Measurements from ENCODE around the gene GDPD1. TPM values are rescaled to one million over a fixed set of nuclear protein-coding genes. Genes with fewer than 3 reads are reported as not detected.
A peak's percentile ranks its signal among the peaks of the same experiment; 100 is the strongest.
"Not testable (repeated sequence)": the region's sequence is repeated elsewhere in the genome, so short reads cannot be mapped to it uniquely, and the experiment has no call there.

GDPD1 gene
- total RNA-seq, 2 donors from 2014 or later = 2.3 TPM; not detected in 1

GRCh38 chr17:59311051-59311468 is 90.7 kb downstream of the GDPD1 start:
- Histone ChIP-seq H3K36me3 (replicated peaks in 1 of 2; ENCODE audit: insufficient read depth in 1 of 2, low read depth in 2 of 2) (no peaks in the 10 kb centered on the region), H3K4me3 (no peak overlapping the region), H3K4me1 (no peaks in the 10 kb centered on the region), H3K27ac (no peak overlapping the region), H3K27me3 (no peaks in the 10 kb centered on the region), H3K9me3 (no peaks in the 10 kb centered on the region)
- ATAC-seq (peak; percentile 91), DNase-seq (peak; percentile 44 to 70 (median 62))
- intact Hi-C loops (cut with DNase I) = no loop called here
- no peak for TF ChIP-seq POLR2A (IDR thresholded peaks at IDR 0.05)
- TF ChIP-seq CTCF (IDR thresholded peaks at IDR 0.05) = peak; percentile 69 to 96 (median 92)
- 0 to 2% methylated on average over 5 of the region's 5 CpGs for WGBS, 2 donors

GRCh38 chr17:59311521-59311920 is 91.2 kb downstream of the GDPD1 start:
- ATAC-seq; H3K36me3 ChIP-seq (replicated peaks in 1 of 2; ENCODE audit: insufficient read depth in 1 of 2, low read depth in 2 of 2); DNase-seq; intact Hi-C loops (cut with DNase I); H3K27ac ChIP-seq; H3K4me1 ChIP-seq; H3K4me3 ChIP-seq; H3K27me3 ChIP-seq; H3K9me3 ChIP-seq: not testable (repeated sequence)
- 70 to 75% methylated on average over 7 of the region's 7 CpGs for WGBS, 2 donors

GRCh38 chr17:59315866-59316265 is 95.6 kb downstream of the GDPD1 start:
- DNase-seq = no peak
- WGBS, 2 donors = 62 to 68% methylated on average over 4 of the region's 4 CpGs
- H3K27ac ChIP-seq = no peak overlapping the region
- H3K27me3 ChIP-seq = no peaks in the 10 kb centered on the region
- H3K36me3 ChIP-seq (replicated peaks in 1 of 2; ENCODE audit: insufficient read depth in 1 of 2, low read depth in 2 of 2) = no peaks in the 10 kb centered on the region
- no peaks in the 10 kb centered on the region for H3K4me1 ChIP-seq
- no peak overlapping the region for H3K4me3 ChIP-seq
- H3K9me3 ChIP-seq = no peaks in the 10 kb centered on the region
- ATAC-seq = no peak
- TF ChIP-seq POLR2A (IDR thresholded peaks at IDR 0.05) (no peak), CTCF (IDR thresholded peaks at IDR 0.05) (no peak)
- intact Hi-C loops (cut with DNase I) = loop anchor here (5.0 kb wide), 1 partner anchor 131 kb away; no protein-coding TSS in a partner anchor

Small RNA genes lying within 50 kb of the gene (small RNA-seq; reads per million reads assigned to genes)
- gene RF00019 = not detected
- not detected for gene SNRPGP17

Other genes with a start within 250 kb of the GDPD1 start
- gene TRIM37, start 113.6 kb upstream of the GDPD1 start, total RNA-seq = 10 to 100 TPM; 11.7 to 12.2 TPM
- gene SKA2, start 65.3 kb upstream of the GDPD1 start, total RNA-seq = 10 to 100 TPM in 1 of 2 donors, 1 to 10 TPM in 1; 5.6 to 10.9 TPM
- under 1 TPM in 1 of 2 donors, not detected in 1; 0.33 TPM for gene PRR11, start 64.8 kb upstream of the GDPD1 start, total RNA-seq
- gene SMG8, start 10.5 kb upstream of the GDPD1 start, total RNA-seq = 1 to 10 TPM; 4.9 to 5.6 TPM
- gene YPEL2, start 111.1 kb downstream of the GDPD1 start, total RNA-seq = 10 to 100 TPM; 26.7 to 27.0 TPM